C4-2B (cell line): Measurements from ENCODE around the gene GGCT.

Experiments
- ZFX ChIP-seq: fragments of 450-650 bp; IDR thresholded peaks from 2 replicates; pipeline ENCODE4 v1.6.1; 2017
- TF ChIP-seq, protein P1 (sequence below): fragments of 450-650 bp; conservative IDR thresholded peaks from 2 replicates; pipeline ENCODE4 v1.5.1; 2017; ENCODE audit warnings: mild to moderate bottlenecking

DNA sequence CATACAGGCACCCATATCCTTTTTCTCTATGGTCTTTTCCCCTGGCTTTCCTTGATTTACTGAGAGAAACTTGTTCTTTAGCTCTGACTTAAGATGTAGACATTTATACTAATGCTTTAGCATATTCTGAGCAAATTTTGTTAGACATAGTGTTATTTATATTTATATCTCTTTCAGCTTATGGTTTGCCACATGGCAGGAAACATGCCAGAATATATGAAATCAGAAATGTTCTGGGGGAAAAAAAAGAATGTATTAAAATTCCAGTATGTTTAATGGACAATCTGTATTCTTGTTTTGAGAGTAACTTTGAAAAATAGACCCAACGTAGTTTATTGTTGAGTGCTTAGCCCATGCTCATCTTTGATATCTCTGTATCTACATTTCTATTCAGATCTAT is 10.1 kb upstream of the GGCT start:
- TF ChIP-seq, protein P1, sequence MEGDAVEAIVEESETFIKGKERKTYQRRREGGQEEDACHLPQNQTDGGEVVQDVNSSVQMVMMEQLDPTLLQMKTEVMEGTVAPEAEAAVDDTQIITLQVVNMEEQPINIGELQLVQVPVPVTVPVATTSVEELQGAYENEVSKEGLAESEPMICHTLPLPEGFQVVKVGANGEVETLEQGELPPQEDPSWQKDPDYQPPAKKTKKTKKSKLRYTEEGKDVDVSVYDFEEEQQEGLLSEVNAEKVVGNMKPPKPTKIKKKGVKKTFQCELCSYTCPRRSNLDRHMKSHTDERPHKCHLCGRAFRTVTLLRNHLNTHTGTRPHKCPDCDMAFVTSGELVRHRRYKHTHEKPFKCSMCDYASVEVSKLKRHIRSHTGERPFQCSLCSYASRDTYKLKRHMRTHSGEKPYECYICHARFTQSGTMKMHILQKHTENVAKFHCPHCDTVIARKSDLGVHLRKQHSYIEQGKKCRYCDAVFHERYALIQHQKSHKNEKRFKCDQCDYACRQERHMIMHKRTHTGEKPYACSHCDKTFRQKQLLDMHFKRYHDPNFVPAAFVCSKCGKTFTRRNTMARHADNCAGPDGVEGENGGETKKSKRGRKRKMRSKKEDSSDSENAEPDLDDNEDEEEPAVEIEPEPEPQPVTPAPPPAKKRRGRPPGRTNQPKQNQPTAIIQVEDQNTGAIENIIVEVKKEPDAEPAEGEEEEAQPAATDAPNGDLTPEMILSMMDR = no peak
- TF ChIP-seq ZFX = no peak
